Measurements from ENCODE around the gene TULP1.

GRCh38 chr6:35470663-35471120 is 42.0 kb downstream of the TULP1 start:
- no peak for TF ChIP-seq EZH2 (IDR thresholded peaks at IDR 0.05)
- TF ChIP-seq FOXP2 (optimal IDR thresholded peaks at IDR 0.05; ENCODE audit: control extremely low read depth, extremely low read length, insufficient read depth) = no peak
- TF ChIP-seq POLR2AphosphoS5 (IDR thresholded peaks at IDR 0.05; ENCODE audit: borderline replicate concordance, low read depth, low read length) = no peak

All from SK-N-MC (cell line).